ENCODE results near the gene KRTCAP2.
A peak's percentile ranks its signal among the peaks of the same experiment; 100 is the strongest.
"Not testable (repeated sequence)": the region's sequence is repeated elsewhere in the genome, so short reads cannot be mapped to it uniquely, and the experiment has no call there.

The KRTCAP2 gene

DNA sequence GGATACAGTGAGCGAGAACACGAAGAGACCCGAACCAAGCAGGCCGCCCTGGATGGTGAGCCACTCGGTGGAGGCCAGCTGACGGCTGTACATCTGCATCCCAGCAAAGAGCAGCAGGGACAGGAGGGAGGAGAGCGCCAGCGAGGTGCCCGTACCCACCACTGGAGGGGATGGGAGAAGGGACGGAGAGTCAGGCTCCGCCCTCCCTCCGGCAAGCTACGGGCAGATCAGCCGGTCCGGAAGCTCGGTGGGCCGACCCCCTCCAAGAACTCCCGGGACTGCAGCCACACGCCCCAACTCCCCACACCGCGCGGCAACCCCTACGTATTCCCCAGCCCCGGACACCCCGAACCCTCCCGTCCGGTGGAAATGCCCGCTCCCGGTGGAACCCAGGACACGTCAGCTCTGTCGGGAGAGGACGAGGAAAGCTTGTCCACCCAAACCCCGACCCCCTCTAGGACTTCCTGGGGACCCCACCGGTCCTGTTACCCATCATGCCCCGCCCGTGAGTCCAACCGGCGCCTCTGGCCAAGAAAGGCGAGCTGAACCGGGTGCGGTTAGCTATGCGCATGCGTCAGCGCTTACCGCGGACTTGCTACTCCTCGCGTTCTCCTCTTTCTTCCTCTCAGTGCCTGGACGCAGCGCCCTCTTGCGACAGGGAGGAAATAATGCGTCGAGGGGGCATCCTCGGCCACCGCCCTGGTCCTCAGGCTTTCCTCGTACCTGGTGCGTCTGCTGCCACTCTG lies at the start of gene KRTCAP2:
TSS of gene KRTCAP2 (minus strand) at position 573 of the 746 bp plus-strand sequence. CDS start at position 493, 80 bp downstream.
- DNase-seq (peak; percentile 94), ATAC-seq (replicated peaks) (peak; percentile 87 to 88)
- Mint-ChIP-seq H3K4me3 (peak within 1 kb of the TSS; percentile 93 to 99), H3K27me3 (peaks cover 0 to 5% of the 10 kb centered on the region in 2 donors), H3K36me3 (peaks cover 20 to 25% of the 10 kb centered on the region in 2 donors), H3K27ac (peak within 1 kb of the TSS; percentile 98), H3K4me1 (peaks cover 37 to 58% of the 10 kb centered on the region in 2 donors), H3K9me3 (no peaks in the 10 kb centered on the region)

DNA sequence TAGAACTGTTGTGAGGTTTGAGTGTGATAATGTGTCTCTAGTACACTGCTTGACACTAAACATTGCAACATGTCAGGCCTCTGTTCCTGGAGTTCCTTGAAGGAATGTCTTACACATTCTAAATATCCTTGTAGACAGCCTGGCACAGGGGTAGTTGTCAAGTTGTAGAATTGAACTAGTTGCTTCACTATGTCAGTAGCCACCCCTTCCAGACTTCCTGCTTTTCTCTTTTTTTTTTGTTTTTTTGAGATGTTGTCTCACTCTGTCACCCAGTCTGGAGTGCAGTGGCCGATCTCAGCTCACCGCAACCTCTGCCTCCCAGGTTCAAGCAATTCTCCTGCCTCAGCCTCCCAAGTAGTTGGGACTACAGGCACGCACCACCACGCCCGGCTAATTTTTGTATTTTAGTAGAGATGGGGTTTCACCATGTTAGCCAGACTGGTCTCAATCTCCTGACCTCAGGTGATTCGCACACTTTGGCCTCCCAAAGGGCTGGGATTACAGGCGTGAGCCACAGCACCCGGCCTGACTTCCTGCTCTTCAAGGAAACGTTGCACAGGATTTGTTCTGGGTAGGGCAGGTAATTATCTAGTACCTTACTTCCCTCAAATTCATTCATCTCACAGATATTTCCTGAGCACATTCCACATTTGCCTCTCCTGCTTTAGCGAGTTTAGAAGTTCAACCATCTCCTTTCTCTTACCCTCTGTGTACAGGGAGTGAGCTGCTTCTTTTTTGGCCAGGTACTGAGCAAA lies 47.3 kb upstream of the KRTCAP2 start:
- not testable (repeated sequence) for H3K27me3 Mint-ChIP-seq, H3K36me3 Mint-ChIP-seq

DNA sequence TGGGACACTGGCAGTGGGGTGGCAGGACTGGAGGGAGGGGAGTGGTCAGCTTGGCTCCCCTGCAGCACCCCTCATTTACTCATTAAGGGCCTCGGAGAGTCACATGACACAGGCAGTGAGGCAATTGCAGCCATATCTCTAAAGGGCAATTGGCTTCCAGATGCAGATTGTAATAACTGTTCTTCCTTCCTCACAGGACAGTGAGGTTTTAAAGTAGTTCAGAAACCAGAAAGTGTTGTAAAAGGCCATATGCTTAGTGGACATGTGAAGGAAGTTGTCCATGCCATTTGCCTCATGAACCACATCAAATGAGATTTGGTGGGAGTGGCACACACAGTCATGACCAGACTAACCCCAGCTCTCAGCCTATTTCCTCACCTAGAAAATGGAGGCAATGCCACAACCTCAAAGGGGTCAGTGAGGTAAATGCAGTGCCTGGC lies 46.5 kb upstream of the KRTCAP2 start:
- H3K27me3 Mint-ChIP-seq: no peaks in the 10 kb centered on the region
- DNase-seq (no peak), ATAC-seq (replicated peaks) (peak; percentile 18 to 29)
- H3K4me1 Mint-ChIP-seq: peaks cover 15 to 27% of the 10 kb centered on the region in 2 donors
- H3K4me3 Mint-ChIP-seq: no peak overlapping the region
- peaks cover 5 to 12% of the 10 kb centered on the region in 2 donors for H3K36me3 Mint-ChIP-seq
- peak overlapping the region; percentile 51 for H3K27ac Mint-ChIP-seq
- H3K9me3 Mint-ChIP-seq: no peaks in the 10 kb centered on the region

More for the DNA sequence above, 47.3 kb upstream of the KRTCAP2 start:
- not testable (repeated sequence) for H3K4me3 Mint-ChIP-seq; H3K27ac Mint-ChIP-seq; H3K9me3 Mint-ChIP-seq; ATAC-seq (replicated peaks); DNase-seq
- H3K4me1 Mint-ChIP-seq: peaks cover 19 to 34% of the 10 kb centered on the region in 2 donors

DNA sequence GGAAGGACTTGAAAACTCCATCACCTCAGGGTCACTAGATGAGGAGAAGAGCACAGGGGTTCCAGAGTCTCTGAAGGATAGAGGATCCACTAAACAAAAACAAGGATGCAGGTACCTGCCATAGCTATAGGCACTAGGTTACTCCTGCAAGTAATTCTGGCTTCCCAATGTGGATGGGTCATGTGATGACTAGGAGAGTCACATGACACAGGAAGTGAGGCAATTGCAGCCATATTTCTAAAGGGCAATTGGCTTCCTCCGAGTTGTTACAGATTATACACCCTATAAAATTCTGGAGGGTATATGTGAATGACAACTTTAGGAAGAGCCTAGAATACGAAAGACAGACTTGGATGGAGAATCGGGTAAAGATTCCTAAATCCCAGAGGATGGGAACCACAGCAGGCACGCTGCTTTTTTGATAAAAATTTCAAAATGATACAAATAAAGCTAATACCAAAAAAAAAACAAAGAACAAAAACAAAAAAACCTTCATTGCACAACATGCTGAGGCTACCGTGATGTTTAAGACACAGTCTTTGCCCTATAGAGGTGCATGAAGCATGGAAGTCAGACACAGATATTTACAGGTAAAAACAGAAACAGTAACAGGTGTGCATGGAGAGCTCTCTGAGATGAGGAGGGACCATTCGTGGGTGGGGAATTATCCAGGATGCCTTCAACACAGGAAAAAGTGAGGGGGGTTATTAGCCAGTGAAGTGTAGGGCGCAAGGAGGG lies 45.9 kb upstream of the KRTCAP2 start:
- no peak for ATAC-seq (replicated peaks)
- Mint-ChIP-seq H3K4me1 (peaks cover 10 to 21% of the 10 kb centered on the region in 2 donors), H3K9me3 (no peaks in the 10 kb centered on the region), H3K4me3 (no peak overlapping the region), H3K36me3 (peaks cover 5 to 12% of the 10 kb centered on the region in 2 donors), H3K27ac (peak overlapping the region; percentile 51), H3K27me3 (no peaks in the 10 kb centered on the region)
- no peak for DNase-seq

DNA sequence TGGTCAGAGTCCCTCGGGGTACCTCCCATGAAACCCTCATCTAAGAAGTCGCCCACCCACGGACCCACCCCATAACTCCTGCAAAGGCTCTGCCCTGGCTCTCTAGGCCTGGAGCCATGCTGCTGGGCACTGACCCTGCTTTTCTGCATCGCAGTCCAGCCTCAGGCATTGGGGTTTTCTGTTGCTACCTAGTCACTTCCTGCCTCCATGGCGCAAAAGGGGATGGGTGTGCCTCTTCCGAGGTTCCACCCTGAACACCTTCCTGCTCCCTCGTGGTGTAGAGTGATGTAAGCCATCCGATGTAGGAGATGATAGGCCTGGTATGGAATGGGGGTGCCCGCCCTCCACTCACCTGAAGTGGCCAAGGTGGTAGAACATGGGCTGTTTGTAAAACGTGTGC lies 41.6 kb upstream of the KRTCAP2 start:
- not testable (repeated sequence) for H3K4me3 Mint-ChIP-seq; H3K9me3 Mint-ChIP-seq; H3K27ac Mint-ChIP-seq; H3K27me3 Mint-ChIP-seq; ATAC-seq (replicated peaks); DNase-seq
- Mint-ChIP-seq H3K36me3 (peaks cover 5 to 21% of the 10 kb centered on the region in 2 donors), H3K4me1 (peaks cover 8 to 15% of the 10 kb centered on the region in 2 donors)

DNA sequence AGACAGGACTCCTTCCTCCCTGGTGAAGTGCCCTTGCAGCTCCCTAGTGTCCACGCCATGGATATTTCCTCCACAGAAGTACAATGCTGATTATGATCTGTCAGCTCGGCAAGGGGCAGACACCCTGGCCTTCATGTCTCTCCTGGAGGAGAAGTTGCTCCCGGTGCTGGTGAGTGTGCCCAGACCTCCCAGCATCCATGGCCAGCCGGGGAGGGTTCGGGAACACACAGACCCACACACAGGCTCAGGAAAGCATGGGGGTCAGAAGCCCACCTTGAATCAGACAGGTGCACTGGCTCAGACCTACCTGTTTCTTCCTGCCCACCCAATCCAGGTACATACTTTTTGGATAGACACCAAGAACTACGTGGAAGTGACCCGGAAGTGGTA lies 38.9 kb upstream of the KRTCAP2 start:
- H3K27ac Mint-ChIP-seq; H3K4me3 Mint-ChIP-seq; ATAC-seq (replicated peaks); H3K27me3 Mint-ChIP-seq; DNase-seq; H3K9me3 Mint-ChIP-seq: not testable (repeated sequence)
- Mint-ChIP-seq H3K4me1 (peaks cover 17 to 28% of the 10 kb centered on the region in 2 donors), H3K36me3 (peaks cover 7 to 21% of the 10 kb centered on the region in 2 donors)

DNA sequence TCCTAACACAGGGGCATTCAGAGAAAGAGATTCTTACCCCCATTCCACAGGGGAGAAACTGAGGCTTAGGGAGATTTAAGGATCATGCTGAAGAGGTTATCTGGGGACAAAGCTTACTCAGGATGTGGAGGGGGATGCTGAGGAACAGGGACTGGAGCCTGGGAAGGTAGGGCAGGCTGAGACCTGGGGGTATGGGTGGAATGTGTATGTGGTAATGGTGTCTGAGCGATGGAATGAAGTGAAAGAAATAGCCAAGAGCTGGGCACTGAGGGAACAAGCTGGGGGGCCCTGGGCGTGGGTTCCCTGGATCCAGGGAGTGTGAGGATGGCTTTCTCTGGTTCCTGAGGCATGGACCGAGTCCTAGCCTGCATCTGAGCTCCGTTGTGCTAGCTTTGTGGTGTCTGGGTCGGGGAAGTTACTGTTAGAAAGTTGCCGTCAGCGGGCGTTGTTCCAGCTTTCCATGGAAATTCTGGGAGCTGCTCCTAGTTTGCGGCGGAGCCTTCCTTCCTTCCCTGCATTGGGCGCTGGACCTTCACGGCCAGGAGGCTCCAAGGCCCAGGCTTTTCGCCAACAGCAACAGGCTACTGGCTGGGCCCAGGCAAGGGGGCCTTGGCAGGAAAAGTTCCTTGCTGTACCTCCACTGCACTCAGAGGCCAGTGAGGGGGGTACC lies 38.4 kb upstream of the KRTCAP2 start:
- not testable (repeated sequence) for H3K27me3 Mint-ChIP-seq; DNase-seq; H3K9me3 Mint-ChIP-seq; H3K27ac Mint-ChIP-seq; H3K4me3 Mint-ChIP-seq; ATAC-seq (replicated peaks)
- Mint-ChIP-seq H3K4me1 (peaks cover 21 to 31% of the 10 kb centered on the region in 2 donors), H3K36me3 (peaks cover 7 to 20% of the 10 kb centered on the region in 2 donors)

DNA sequence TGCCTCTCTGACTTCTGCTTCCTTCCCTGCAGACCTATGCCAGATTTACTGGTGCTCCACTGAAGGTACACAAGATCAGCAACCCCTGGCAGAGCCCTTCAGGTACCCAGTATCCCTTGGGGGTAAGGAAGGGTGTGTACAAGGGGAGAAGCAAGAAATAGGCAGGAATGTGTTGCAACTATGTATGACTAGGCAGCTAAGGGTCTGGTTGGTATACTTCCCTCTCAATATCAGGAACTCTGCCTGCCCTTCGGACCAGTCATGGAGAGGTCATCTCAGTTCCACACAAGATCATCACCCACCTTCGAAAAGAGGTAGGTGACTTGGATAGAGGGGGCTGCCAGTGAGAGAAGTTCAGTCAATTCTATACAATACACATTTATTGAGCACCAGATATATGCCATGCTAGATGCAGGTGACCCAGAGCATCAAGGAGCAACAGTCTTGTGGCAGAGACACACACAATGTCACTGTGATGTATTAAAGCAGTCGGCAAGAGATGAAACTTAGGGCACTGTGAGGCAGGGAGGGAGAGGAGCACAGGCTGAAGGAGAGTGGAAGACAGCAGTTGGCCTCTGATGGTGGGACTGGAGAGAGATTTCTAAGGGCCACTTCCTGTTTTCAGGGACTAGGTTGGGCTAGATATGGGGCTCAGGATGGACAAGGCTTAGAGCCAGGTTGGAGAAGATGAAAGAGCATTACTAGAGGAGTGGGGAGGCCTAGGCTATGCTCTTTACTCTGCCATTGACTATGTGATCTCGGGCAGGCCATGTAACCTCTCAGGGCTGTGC lies 37.4 kb upstream of the KRTCAP2 start:
- H3K36me3 Mint-ChIP-seq: peaks cover 5 to 14% of the 10 kb centered on the region in 2 donors
- H3K4me1 Mint-ChIP-seq: peaks cover 21 to 31% of the 10 kb centered on the region in 2 donors
- no peaks in the 10 kb centered on the region for H3K27me3 Mint-ChIP-seq
- no peak for ATAC-seq (replicated peaks)
- H3K4me3 Mint-ChIP-seq: no peak overlapping the region
- no peaks in the 10 kb centered on the region for H3K9me3 Mint-ChIP-seq
- no peak for DNase-seq
- H3K27ac Mint-ChIP-seq: no peak overlapping the region

DNA sequence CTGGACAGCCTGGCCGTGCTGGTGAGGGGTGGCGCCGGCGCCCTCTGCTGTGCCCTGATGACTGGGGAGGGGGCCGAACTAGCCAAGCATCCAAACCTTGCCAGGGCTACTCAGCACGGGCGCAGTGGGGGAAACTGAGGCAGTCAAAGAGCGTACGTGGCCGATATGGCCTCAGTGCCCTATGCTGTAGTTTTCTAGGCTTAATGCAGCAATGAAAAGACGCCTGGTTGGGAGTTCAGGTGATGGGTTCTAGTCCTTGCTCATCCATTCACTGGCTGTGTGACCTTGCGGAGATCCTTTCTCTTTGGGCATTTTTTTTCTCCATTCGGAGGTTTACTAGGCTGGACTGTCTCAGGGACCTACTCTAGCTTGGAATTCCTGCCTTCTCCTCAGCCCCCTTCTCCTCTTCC lies 36.2 kb upstream of the KRTCAP2 start:
- peaks cover 2 to 9% of the 10 kb centered on the region in 2 donors for H3K36me3 Mint-ChIP-seq
- H3K27ac Mint-ChIP-seq: peak overlapping the region; percentile 97
- ATAC-seq (replicated peaks) (no peak), DNase-seq (no peak)
- no peaks in the 10 kb centered on the region for H3K27me3 Mint-ChIP-seq
- H3K4me3 Mint-ChIP-seq: peak overlapping the region; percentile 94 to 99
- no peaks in the 10 kb centered on the region for H3K9me3 Mint-ChIP-seq
- H3K4me1 Mint-ChIP-seq: peaks cover 21 to 31% of the 10 kb centered on the region in 2 donors

DNA sequence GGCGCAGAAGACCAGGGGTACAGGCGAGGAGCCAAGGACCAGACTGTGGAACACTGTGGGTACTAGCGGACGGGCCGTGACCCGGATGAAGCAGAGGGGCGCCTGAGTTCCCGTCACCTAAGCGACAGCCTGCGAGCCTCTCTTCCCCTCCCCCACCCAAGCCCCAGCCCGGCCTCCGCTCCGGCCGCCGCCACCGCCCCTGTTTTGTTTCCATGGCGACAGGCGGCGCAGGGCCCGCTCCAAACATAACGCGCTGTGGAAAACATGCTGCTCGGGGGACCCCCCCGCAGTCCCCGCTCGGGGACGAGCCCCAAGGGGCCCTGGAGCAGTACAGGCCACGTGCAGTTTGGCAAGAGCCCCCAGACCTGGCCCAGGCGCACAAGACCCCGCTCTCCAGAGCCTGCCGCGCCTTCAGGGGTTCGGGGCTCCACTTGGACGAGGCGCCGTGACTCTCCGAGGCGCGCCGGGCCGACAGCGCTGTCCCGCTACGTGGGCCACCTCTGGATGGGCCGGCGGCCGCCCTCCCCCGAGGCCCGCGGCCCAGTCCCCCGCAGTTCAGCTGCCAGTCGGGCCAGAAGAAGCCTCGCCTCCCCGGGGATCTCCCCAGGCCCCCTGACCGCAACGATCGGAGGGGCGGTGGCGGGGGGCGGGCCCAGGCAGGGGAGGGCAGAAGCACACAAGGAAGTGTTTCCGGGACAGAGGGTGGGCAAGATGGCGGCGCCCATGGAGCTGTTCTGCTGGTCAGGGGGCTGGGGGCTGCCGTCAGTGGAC lies 35.6 kb upstream of the KRTCAP2 start, which contains the start of gene MTX1:
TSS of gene MTX1 (plus strand) at position 155 of the 771 bp plus-strand sequence. CDS start at position 265, 110 bp downstream.
- H3K9me3 Mint-ChIP-seq: no peaks in the 10 kb centered on the region
- H3K4me1 Mint-ChIP-seq: peaks cover 21 to 31% of the 10 kb centered on the region in 2 donors
- ATAC-seq (replicated peaks): peak; percentile 82 to 87
- DNase-seq: peak; percentile 83
- H3K27me3 Mint-ChIP-seq: no peaks in the 10 kb centered on the region
- peak within 1 kb of the TSS; percentile 94 to 99 for H3K4me3 Mint-ChIP-seq
- peaks cover 2 to 9% of the 10 kb centered on the region in 2 donors for H3K36me3 Mint-ChIP-seq
- H3K27ac Mint-ChIP-seq: peak within 1 kb of the TSS; percentile 97

DNA sequence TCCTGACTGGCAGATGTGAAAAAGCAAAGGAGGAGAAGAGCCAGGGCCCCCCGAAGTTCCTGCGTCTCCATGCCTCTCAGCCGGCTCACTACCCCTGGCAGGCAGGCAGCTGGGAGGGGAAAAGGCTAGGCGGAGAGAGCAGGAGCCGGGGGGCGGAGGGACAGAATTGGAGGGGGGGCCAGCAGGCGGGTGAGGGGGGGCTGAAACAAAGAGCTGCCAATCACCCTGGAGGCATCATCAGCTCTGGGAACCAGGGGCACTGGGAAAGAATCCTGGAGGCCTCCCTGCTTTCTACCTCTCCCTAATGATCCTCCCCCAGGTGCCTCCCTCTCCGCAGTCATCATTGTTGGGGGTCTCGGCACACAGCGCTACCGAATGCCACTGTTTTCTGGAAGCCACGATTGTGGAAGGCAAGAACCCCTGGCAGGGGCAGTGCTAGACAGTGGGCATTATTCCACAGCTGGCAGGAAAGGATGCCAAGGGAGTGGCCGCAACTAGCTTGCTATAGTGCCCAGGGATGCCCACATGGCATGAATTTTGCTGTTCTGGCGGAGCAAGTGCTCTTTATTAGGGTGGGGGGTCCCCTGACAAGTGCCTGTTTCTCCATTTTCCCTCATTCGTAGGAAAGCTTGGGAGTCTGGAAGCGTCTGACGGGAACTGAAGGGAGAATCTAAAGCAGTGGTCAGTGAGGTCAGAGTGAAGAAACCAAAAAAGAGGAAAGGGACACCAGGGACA lies 34.9 kb upstream of the KRTCAP2 start, which contains the start of gene THBS3:
TSS of gene THBS3 (minus strand) at position 92 of the 735 bp plus-strand sequence. CDS start at position 71, 21 bp downstream.
- no peaks in the 10 kb centered on the region for H3K27me3 Mint-ChIP-seq
- ATAC-seq (replicated peaks) (no peak), DNase-seq (no peak)
- no peaks in the 10 kb centered on the region for H3K9me3 Mint-ChIP-seq
- H3K27ac Mint-ChIP-seq: peak within 1 kb of the TSS; percentile 97
- H3K4me3 Mint-ChIP-seq: peak within 1 kb of the TSS; percentile 94 to 99
- peaks cover 21 to 31% of the 10 kb centered on the region in 2 donors for H3K4me1 Mint-ChIP-seq
- peaks cover 2 to 9% of the 10 kb centered on the region in 2 donors for H3K36me3 Mint-ChIP-seq
